ENCODE measurements around the gene ZBTB9.
A peak's percentile ranks its signal among the peaks of the same experiment; 100 is the strongest.

- TF ChIP-seq EZH2phosphoT487 (IDR thresholded peaks at IDR 0.05; ENCODE audit: borderline replicate concordance) (no peak), CTCF (IDR thresholded peaks at IDR 0.05 in 2 of 3, conservative IDR thresholded peaks at IDR 0.05 in 1 of 3; ENCODE audit: borderline replicate concordance in 1 of 3, insufficient read depth in 1 of 3, low read depth in 2 of 3, low read length in 2 of 3) (peak in 1 of 3 experiments; percentile 11; a peak in 1 of 6 replicates), CEBPB (IDR thresholded peaks at IDR 0.05; ENCODE audit: low read depth) (no peak), POLR2A (IDR thresholded peaks at IDR 0.05; ENCODE audit: borderline replicate concordance, extremely low read depth, insufficient read depth, insufficient read length) (peak; percentile 38), CBX3 (IDR thresholded peaks at IDR 0.05; ENCODE audit: low read depth) (no peak), JUND (IDR thresholded peaks at IDR 0.05) (no peak)
Observed at GRCh38 chr6:33410711-33411631, 43.4 kb upstream of the ZBTB9 start, which contains the start of gene PHF1.

Measured in HCT116 (cell line).